EL (cell line): ENCODE data around the gene AKT1S1.

ENCODE experiments used
- DNase-seq: peaks from one replicate; pipeline ENCODE4 v3.0.0-alpha.2; 2016

Gene AKT1S1

DNA sequence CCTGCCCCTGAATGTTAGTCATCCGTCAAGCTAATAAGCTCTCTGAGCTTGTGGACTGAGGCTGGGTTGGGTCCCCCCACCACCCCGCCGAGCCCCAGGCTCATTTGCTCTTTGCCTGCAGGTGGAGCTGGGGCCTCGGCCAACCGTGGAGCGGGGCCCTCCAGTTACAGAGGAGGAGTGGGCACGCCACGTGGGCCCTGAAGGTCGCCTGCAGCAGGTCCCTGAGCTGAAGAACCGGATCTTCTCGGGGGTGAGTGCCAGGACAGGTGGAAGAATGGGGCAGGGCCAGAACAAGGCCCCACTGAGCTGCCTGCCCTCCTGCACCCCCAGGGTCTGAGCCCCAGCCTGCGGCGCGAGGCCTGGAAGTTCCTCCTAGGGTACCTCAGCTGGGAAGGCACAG is 5.5 kb upstream of the AKT1S1 start:
- no peak for DNase-seq

DNA sequence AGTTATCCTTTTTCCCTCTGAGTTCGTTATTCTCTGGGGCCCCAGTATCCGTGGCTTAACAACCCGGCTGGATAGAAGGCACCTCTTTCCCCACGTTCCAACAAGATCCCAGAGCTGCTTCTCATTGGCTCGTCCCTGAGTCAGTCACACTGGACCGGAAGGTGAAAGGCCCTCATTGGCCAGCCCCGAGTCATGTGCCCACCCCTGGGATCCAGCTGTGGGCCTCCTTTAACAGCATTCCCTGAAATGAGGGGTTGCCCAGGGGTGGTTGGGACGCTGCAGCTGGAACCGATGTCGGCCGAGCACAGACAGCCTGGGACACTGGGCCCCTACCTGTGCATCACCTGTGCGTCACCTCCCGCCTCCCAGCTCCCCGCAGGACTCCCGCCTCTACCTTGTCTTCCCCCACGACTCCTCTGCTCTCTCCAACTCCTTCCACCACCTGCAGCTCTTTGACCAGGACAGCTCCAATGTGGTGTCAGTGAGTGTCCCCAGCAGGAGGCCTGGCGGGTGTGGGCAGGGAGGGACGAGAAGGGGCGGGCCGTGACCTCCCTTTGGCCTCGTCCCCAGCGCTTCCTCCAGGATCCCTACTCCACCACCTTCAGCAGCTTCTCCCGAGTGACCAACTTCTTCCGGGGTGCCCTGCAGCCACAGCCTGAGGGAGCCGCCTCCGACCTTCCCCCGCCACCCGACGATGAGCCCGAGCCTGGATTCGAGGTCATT is 4.7 kb upstream of the AKT1S1 start:
- DNase-seq: no peak

DNA sequence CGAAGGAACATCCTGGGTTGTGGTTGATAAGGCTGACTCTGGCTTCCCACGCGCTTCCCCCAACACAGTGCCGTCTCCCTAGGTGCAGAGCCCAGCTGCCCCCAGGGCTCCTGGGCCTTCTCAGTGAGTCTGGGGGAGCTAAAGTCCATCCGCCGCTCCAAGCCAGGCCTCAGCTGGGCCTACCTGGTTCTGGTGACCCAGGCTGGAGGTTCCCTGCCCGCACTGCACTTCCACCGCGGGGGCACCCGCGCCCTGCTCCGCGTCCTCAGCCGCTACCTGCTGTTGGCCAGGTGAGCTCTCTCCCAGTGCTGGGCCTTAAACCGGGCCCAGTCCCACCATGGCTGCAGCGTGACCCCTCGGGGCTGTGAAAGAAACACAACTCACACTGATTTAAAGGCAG is 4.0 kb upstream of the AKT1S1 start:
- DNase-seq: no peak

DNA sequence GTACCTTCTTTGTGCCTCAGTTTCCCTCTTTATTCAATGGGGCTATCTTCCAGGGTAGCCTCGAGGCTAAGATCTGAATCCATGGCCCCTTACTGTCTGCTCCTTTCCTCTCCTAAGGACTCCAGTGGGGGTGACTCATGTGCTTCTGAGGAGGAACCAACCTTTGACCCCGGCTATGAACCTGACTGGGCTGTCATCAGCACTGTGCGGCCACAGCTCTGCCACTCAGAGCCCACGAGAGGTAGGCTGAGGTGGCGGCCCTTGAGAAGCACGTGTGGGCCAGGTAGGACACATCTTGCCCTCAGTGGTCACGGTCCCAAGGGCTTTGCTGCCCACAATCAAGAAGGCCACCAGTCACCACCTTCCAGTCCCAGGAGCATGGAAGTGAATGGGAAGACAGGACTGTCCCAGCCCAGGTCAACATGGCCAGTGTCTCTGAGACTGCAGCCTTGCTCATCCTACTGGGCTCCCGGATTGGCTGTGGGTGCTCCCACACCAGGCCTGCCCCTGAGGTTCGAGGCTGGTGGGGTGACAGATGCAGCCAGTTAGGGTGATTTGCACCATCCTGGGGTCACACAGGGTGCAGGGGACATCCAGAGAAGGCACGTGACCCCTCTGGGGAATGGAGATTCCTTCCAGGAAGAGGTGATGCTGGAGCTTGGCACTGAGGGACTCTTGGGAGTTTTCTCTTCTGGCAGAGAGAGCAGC is 3.2 kb upstream of the AKT1S1 start:
- no peak for DNase-seq

DNA sequence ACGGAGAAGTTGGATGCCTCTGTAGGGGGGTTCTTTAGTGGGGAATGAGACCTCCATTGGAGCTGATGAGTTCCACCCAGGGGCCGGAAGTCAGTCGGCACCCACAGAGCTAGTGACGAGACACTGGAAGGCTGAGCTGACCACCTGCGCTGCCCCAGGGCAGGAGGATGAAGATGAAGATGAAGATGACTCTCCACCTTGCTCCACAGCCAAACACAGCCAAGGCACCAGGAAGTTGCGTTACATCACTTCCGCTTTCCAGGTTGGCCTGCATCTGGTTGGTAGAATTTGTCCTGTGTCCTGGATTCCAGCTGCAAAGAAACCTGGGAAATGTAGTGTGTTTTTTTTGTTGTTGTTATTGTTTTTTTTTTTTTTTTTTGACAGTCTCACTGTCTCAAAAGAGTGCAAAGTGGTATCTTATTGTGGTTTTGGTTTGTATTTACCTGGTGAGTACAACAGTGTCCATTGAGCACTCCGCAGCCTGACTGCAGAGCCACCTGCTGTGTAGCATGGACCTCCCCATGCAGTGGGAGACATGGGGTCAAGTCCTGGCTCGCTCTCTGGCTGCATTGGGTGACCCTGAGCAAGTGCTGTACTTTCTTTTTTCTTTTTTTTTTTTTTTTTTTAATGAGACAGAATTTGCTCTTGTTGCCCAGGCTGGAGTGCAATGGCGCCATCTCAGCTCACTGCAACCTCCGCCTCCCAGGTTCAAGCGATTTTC is 2.2 kb upstream of the AKT1S1 start:
- no peak for DNase-seq

DNA sequence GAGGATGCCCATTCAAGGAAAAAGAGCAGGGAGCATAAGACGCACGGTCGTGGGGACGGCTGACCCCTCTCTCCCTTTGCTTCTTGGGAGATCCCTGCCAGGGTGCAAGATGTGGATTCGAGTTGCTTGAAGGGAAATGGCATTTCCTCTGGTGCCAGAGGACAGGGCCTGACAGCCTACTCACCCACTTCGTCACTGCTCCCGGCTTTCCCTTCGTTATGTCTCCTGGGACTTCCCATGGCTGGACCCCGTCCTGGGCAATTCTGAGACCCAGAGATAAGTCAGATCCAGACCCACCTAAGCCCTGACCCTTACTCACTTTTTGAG is 1.6 kb upstream of the AKT1S1 start:
- DNase-seq: no peak

DNA sequence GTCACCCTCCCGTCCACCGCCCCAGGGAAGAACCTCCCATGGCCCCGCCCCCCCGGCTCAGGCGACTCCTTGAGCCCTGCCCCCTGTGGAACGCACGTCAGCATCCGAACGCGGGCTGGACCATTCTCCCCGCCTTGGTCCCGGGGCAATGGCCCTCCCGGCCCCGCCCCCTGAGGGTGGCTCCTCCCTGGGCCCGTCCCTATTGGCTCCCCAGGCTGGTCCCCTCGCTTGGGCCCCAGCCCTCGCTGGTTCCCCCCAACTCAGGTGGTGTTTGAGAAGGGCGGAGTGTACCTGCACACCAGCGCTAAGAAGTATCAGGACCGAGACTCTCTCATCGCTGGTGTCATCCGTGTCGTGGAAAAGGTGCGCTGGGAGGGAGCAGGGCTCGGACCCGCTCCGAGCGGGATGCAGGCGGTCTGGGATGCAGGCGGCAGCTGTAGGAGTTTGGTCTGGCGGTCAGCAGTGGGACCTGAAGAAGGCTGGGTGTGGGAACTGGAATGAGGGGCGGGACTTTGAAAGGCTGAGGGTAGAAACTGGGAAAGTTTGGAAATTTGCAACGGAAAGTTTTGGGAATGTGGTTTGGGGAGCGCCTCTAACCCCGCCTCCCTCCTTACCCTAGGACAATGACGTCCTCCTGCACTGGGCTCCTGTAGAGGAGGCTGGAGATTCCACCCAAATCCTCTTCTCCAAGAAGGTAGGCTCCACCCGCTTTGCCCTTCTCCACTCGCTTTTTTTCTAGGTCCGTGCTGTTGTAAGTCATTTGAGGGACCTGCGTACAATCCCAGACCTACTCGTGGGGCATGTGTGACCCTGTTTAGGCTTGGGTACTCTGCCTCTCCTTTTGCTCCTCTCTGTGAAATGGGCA is 956 bp upstream of the AKT1S1 start:
- DNase-seq: peak; percentile 98

DNA sequence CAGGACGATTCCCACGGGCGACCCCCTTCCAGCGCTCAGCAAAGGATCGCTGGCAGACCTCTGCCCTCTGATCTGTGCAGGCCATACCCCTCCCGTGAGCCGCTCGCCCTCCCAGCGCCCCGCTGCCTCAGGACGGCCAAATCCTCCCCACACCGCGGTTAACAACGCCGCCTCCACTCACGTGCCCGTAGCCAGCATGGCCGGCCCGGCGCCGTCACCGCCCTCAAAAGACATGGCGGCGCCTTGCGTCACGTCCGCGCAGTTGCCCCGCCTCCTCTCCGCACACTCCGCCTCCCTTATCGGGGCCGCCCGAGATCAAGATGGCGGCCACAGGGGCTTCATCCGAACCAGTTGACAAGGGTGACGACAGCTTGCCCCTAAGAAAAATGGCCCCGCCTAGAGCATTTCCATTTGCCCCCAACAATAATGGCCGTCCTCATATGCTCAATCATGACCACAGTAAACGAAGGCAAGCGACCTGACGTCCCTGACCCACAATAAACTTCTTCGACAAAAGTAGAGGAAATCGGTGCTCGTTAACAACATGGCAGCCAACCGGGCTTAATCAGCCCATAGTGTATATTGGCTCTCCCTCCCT is 634 bp downstream of the AKT1S1 start:
- DNase-seq: peak; percentile 99

DNA sequence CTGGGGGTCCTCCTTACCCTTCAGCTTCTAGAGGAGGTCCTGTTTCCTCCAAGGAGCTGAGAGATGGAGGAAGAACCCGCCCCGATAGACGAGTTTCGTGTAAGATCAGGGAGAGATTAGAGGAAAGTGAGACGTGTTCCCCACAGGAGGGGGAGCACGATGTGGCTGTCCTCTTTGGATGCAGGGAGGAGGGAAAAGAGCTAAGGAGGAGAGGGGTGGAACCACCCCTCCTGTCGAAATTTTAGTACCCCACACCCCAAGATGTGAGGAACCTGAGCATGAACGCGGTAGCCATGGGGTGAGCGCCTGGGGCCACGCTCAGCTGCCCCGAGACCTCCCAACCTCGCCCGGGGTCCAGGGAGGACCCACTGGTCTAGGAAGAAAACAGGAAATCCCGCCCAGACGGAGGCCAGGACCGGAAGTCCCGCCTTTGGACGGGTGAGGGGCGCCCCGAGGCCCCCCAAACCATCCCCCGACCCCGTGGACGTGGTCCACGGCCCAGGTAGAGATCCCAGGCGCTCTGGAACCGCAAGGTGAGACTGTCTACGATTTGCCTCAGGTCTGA is 1.2 kb downstream of the AKT1S1 start:
- peak; percentile 63 for DNase-seq

DNA sequence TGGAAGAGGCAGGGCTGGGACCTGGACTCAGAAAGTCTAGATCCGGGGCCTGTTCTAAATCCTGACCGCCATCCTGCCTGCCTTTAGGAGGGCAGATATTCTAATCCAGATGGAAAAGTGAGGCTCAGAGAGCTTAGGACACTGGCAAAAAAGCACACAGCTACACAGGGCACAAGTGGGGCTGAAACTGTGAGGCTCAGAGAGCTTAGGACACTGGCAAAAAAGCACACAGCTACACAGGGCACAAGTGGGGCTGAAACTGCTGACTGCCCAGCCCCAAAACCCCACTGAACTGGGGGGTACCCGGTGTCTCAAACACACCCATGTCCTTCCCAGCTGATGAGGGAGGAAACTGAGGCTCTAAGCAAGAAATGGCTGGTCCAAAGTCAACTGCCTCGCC is 2.0 kb downstream of the AKT1S1 start:
- no peak for DNase-seq

DNA sequence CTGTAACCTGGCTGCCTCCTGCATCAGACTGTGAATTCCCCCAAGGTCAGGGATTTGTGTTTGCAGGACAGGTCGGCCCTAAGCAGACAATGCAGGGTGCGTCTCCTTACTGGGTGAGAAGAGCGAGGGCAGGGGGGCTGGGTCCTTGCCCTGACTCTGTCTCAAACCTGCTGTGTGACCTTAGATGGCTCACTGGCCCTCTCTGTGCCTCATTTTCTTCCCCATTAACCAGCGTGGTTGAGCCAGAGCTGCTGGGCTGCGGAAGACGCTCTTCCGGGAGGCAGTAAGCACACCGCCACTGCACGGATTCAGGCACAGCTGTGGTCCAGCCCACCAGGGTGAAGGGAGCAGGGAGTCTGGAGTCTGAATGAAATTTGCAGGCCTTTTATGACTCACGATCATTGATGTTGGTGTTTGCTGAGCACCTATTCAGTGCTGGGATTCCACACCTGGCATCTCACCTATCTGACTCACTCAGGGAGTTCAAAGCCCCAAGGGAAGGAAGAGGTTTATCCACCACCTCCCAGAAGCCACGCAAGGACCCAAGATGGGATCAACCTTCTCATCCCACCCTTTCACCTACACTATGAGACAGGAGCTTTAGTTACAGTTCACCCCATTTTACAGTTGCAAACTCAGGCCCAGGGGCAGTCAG is 2.5 kb downstream of the AKT1S1 start:
- no peak for DNase-seq

DNA sequence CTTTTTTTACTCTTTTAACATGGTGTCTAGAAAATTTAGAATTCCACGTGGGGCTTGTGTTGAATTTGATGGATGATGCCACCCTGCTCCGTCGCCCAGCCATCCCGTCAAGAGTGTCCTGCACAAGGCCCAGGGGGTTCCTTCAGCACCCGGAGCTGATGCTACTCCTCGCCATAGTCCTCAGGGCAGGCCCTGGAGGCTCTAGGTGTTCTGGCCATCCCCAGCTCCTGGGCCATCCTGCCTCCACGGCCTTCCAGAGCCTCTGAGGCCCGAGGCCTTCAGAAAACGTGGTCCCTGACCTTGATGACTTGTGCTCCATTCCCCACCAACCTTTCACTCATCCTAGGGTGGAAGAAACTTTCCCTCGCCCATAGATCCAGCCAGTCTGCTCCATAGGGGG is 3.3 kb downstream of the AKT1S1 start:
- no peak for DNase-seq

DNA sequence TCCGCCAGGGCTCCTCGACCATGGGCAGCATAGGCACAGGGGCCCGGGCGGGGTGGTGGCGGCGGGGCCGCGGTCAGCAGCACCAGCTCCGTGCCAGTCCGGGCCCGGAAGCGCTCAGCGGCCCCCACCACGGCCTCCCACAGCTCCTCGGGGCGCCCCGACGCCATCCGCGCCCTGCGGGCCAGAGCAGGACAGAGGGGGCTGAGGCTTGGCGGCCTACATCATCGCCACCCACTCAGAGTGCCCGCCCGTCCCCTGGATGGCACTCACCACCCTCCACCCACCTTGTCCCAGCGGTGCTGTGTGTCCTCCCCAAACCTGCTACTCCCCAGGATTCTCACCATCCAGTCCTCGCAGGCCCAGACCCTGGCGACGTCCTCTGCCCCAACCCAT is 4.0 kb downstream of the AKT1S1 start:
- DNase-seq: no peak

DNA sequence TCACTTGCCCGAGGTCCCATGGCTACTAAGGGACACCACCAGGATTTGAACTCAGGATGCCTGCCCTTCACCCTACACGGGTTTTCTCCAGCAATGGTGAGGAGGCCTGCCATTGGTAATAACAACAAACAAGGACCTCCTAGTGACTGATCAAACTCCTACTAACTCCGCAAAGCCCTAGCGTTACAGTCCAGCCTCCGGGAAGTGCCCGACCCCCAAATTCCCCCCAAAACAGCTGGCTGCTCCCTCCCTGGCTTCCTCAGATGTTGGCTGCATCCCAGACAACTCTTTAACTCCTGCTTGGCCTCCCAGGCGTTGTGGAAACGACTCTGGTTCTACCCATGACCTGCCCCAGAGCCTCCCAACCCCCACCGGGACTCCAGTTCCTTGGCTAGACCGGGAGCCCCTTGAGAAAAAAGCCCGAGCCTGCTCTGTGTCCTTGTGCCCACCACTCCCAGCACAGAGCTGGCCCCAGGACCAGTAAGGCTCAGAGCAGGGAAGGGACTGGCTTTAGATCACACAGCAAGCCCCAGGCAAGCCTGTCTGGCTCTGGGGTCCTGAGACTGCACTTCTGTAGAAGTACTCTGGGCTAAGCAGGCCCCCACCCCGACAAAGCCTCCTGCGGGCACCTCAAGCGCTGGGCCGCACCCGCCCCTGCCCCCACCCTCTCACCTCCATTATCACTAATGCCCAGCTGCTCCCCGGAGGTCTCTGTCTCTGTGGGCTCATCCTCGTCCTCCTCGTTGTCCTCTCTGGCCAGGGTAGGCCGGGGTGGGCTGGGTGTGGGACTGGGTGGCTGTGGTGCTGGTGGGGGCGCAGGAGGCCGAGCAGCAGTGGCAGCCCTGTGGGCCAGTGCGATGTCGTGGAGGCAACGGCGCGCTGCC is 4.7 kb downstream of the AKT1S1 start:
- DNase-seq: no peak

DNA sequence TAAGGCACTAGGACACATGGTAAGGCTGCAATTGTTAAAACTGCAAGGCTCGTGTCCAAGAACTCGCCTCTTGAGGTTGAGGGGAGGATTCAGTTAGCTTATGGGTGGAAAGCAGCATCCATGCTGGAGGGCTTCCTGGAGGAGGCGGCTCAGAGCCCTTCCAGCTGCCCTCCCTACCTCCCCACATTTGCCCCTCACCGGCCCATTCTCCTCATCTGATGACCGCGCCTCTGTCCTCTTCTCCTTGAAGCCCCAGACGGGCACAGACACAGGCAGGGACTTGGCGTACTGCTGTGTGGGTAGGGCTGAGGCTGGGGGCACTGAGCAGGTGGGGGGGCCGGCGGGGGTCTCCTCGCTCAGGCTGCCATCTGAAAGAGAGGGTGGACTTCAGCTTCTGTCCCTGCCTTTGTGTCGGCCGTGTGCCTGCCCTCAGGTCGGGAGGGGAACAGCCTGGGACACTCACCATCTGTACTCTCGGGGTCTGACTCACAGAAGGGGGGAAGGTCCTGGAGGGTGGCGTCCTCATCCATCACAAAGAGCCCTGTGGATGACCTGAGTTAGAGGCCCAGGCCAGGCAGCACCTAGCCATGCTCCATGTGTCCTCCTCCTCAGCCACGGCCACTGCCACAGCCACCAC is 5.7 kb downstream of the AKT1S1 start:
- no peak for DNase-seq

DNA sequence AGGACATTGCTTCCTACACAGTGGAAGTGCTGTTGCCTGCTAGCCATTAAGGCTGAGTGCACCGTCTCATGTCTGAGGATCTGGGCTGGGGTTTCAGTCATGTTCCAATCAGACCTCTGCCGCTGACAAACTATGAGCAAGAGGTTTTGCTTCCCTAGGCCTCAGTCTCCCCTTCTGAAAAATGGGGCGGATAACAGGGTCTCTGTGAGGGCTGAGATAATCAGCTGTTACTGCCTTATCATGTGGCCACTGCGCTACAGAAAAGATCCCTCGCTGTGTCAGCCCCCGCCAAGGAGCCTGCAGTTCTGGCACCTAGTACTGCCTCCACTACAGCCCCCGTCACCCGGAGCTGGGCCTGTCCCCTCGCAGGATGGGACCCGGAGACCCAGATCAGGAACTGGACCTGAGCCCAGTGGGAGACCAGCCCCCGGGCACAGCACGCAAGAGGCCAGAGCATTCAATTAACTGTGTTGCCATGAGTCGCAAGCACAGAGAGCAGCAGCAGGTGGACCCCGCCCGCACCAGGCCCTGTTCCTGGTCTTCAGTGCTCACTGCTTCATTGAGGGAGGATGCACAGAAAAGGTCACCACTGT is 6.8 kb downstream of the AKT1S1 start:
- no peak for DNase-seq

DNA sequence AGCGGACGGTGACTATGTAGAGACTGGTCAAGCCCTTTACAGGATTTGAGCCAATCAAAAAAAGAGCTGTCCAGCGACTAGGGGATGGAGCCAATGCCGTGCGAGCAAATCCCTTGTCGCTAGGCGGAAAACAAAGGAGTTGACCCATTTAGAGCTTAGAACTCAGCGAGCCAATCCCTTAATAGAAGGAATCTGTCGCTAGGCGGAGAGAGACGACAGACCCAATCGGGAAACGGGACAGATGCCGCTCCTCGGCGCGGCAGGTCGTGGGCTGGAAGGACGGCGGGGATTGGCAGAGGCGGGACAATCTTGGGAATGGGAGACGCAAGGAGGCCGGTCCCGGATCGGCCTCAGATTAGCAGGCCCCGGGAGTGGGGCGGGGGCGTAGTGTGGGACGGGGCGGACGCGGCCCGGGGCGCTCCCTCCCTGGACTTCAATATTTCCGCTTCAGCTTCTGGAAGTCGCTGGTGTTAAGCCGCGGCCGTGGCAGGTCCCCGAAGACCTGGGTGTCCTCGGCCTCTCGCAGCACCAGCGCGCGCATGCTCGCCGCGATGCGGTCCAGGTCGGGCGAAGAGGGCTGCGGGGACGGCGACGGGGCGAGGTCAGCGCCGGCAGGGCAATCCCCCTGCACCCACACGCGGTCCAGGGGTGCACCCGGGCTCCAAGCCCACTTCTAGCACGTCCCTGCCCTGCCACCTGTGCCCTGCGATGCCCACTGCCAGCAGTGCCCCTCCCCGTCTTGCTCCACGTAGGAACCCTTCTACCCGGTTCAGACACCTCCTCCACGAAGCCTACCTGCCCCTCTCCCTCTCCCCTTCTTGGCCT is 7.5 kb downstream of the AKT1S1 start:
- DNase-seq: peak; percentile 100

DNA sequence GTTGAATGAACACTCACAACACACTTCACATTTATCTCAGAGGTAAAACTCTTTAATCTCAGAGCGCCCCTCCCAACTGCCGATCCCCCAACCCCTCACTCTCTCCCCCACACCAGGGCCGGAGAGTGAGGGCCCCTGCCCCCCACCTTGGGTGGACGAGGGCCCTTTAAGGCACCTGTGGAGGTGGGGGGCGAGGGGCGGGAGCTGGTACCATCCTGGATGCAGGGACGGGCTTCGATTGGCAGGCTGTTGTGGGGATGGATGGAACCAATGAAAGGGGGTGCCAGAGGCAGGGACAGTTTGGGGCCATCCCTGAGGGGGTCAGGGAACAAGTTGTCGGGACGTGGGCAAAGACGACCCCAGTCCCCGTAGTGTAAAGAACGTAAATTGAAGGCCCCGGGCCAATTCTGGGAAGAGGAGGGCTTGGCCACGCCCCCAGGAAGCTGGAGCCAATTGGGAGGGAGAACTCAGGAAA is 8.1 kb downstream of the AKT1S1 start:
- no peak for DNase-seq
